CD4-positive, alpha-beta T cell treated with Interferon alpha-2 for 1 hour (primary cell): Measurements from ENCODE around the gene SP4.

Experiments used
- DNase-seq, 2 donors: peaks; one replicate each; pipeline ENCODE4 v3.0.0-alpha.2; 2020 to 2022

The SP4 gene

GRCh38 chr7:21427871-21428658 is at the start of gene SP4:
TSS of gene SP4 (plus strand) at chr7:21428083. CDS start at chr7:21428252, 169 bp downstream.
- DNase-seq, result peak; percentile 96 to 97

GRCh38 chr7:21383227-21384220 is 44.4 kb upstream of the SP4 start:
- DNase-seq, result peak in 1 of 2 donors; percentile 42

- DNase-seq, result no peak
These were observed 33.9 kb upstream of the SP4 start for GRCh38 chr7:21393937-21394336.

- DNase-seq, result no peak
These were observed 25.9 kb upstream of the SP4 start for GRCh38 chr7:21401944-21402343.

- DNase-seq, result no peak
These were observed 19.9 kb upstream of the SP4 start for GRCh38 chr7:21407796-21408480.

GRCh38 chr7:21408481-21408820 is 19.4 kb upstream of the SP4 start:
- no peak for DNase-seq

- peak in 1 of 2 donors; percentile 46 for DNase-seq
These were observed 15.5 kb upstream of the SP4 start for GRCh38 chr7:21412410-21412851.

- no peak for DNase-seq
These were observed 14.9 kb upstream of the SP4 start for GRCh38 chr7:21412957-21413356.

GRCh38 chr7:21413502-21413901 is 14.4 kb upstream of the SP4 start:
- DNase-seq, result no peak

- no peak for DNase-seq
These were observed 13.0 kb upstream of the SP4 start for GRCh38 chr7:21414795-21415393.

- no peak for DNase-seq
These were observed 10.2 kb upstream of the SP4 start for GRCh38 chr7:21417647-21418046.

- no peak for DNase-seq
These were observed 5.1 kb upstream of the SP4 start for GRCh38 chr7:21422751-21423150.

- no peak for DNase-seq
These were observed 2.6 kb upstream of the SP4 start for GRCh38 chr7:21425290-21425689.

- no peak for DNase-seq
These were observed 1.3 kb upstream of the SP4 start for GRCh38 chr7:21426286-21427181.

- peak; percentile 99 to 100 for DNase-seq
These were observed 557 bp upstream of the SP4 start for GRCh38 chr7:21427182-21427870.

GRCh38 chr7:21428659-21428941 is 717 bp downstream of the SP4 start:
- DNase-seq, result no peak

- no peak for DNase-seq
These were observed 1.1 kb downstream of the SP4 start for GRCh38 chr7:21429021-21429420.

- DNase-seq, result no peak
These were observed 2.1 kb downstream of the SP4 start for GRCh38 chr7:21429786-21430574.

GRCh38 chr7:21430575-21430954 is 2.7 kb downstream of the SP4 start:
- no peak for DNase-seq

GRCh38 chr7:21443149-21443841 is 15.4 kb downstream of the SP4 start:
- no peak for DNase-seq
